Osteocyte (in vitro differentiated cells): ENCODE data around the gene RACGAP1. TPM values are rescaled to one million over a fixed set of nuclear protein-coding genes. Genes with fewer than 3 reads are reported as not detected.

Experiments used
- DNase-seq: peaks from one replicate; pipeline ENCODE4 v3.0.0; 2021; ENCODE audit warnings: mixed read lengths; ENCODE audit not compliant: unreplicated experiment; ENCODE audit errors: extremely low spot score
- H3K27ac Mint-ChIP-seq: one replicate; pipeline ENCODE4 v1.8.0; 2021; ENCODE audit warnings: mild to moderate bottlenecking, mixed read lengths; ENCODE audit not compliant: unreplicated experiment
- H3K27me3 Mint-ChIP-seq: one replicate; pipeline ENCODE4 v1.8.0; 2021; ENCODE audit warnings: mixed read lengths; ENCODE audit not compliant: unreplicated experiment
- H3K36me3 Mint-ChIP-seq: one replicate; pipeline ENCODE4 v1.8.0; 2021; ENCODE audit warnings: mixed read lengths; ENCODE audit not compliant: unreplicated experiment
- H3K4me1 Mint-ChIP-seq: one replicate; pipeline ENCODE4 v1.8.0; 2021; ENCODE audit warnings: mixed read lengths; ENCODE audit not compliant: unreplicated experiment
- H3K4me3 Mint-ChIP-seq: one replicate; pipeline ENCODE4 v1.8.0; 2021; ENCODE audit warnings: mild to moderate bottlenecking, moderate library complexity, mixed read lengths; ENCODE audit not compliant: unreplicated experiment
- H3K9me3 Mint-ChIP-seq: one replicate; pipeline ENCODE4 v1.8.0; 2021; ENCODE audit warnings: mixed read lengths; ENCODE audit not compliant: unreplicated experiment
- CTCF ChIP-seq: fragments of 200-600 bp; sonication (generic); IDR thresholded peaks from 2 replicates; pipeline ENCODE4 v1.5.0; 2021; ENCODE audit warnings: antibody characterized with exemption, mild to moderate bottlenecking, moderate library complexity
- total RNA-seq: library from RNA; stranded (reverse); gene quantifications from 2 replicates; pipeline ENCODE4 v1.2.1, GENCODE V29; 2021

RACGAP1 gene
- total RNA-seq, 1 donor from 2014 or later: 25.9 TPM

- peak; percentile 94 for DNase-seq
- TF ChIP-seq CTCF: peak; percentile 95
- H3K4me3 Mint-ChIP-seq: no peak overlapping the region
- H3K27me3 Mint-ChIP-seq: no peaks in the 10 kb centered on the region
- H3K27ac Mint-ChIP-seq: peak overlapping the region; percentile 40
- no peaks in the 10 kb centered on the region for H3K9me3 Mint-ChIP-seq
- no peaks in the 10 kb centered on the region for H3K36me3 Mint-ChIP-seq
- H3K4me1 Mint-ChIP-seq: peaks cover 13% of the 10 kb centered on the region
Measured at GRCh38 chr12:50070314-50071060, 45.2 kb upstream of the RACGAP1 start.

- Mint-ChIP-seq H3K4me1 (peaks cover 13% of the 10 kb centered on the region), H3K4me3 (no peak overlapping the region), H3K27ac (no peak overlapping the region), H3K9me3 (no peaks in the 10 kb centered on the region), H3K27me3 (no peaks in the 10 kb centered on the region), H3K36me3 (no peaks in the 10 kb centered on the region)
- no peak for TF ChIP-seq CTCF
- DNase-seq: no peak
Measured at GRCh38 chr12:50069539-50069938, 44.2 kb upstream of the RACGAP1 start.

GRCh38 chr12:50069069-50069468, 43.8 kb upstream of the RACGAP1 start:
- no peaks in the 10 kb centered on the region for H3K9me3 Mint-ChIP-seq
- TF ChIP-seq CTCF: no peak
- no peak overlapping the region for H3K27ac Mint-ChIP-seq
- no peaks in the 10 kb centered on the region for H3K36me3 Mint-ChIP-seq
- DNase-seq: no peak
- peaks cover 18% of the 10 kb centered on the region for H3K4me1 Mint-ChIP-seq
- H3K27me3 Mint-ChIP-seq: no peaks in the 10 kb centered on the region
- no peak overlapping the region for H3K4me3 Mint-ChIP-seq

GRCh38 chr12:50066402-50066801, 41.1 kb upstream of the RACGAP1 start:
- DNase-seq: no peak
- H3K27me3 Mint-ChIP-seq: no peaks in the 10 kb centered on the region
- H3K4me3 Mint-ChIP-seq: no peak overlapping the region
- H3K9me3 Mint-ChIP-seq: no peaks in the 10 kb centered on the region
- peaks cover 18% of the 10 kb centered on the region for H3K4me1 Mint-ChIP-seq
- no peak for TF ChIP-seq CTCF
- H3K36me3 Mint-ChIP-seq: no peaks in the 10 kb centered on the region
- no peak overlapping the region for H3K27ac Mint-ChIP-seq

GRCh38 chr12:50065726-50066310, 40.5 kb upstream of the RACGAP1 start:
- H3K27me3 Mint-ChIP-seq: no peaks in the 10 kb centered on the region
- TF ChIP-seq CTCF: no peak
- peaks cover 16% of the 10 kb centered on the region for H3K4me1 Mint-ChIP-seq
- no peak for DNase-seq
- no peaks in the 10 kb centered on the region for H3K9me3 Mint-ChIP-seq
- H3K4me3 Mint-ChIP-seq: no peak overlapping the region
- H3K36me3 Mint-ChIP-seq: no peaks in the 10 kb centered on the region
- no peak overlapping the region for H3K27ac Mint-ChIP-seq
